HepG2 (cell line): ENCODE results near the gene DQX1. TPM values are rescaled to one million over a fixed set of nuclear protein-coding genes. Genes with fewer than 3 reads are reported as not detected.

Source experiments
- KAT7 ChIP-seq: IDR thresholded peaks from 2 replicates; pipeline ENCODE4 v1.6.1; 2018; ENCODE audit warnings: borderline replicate concordance, missing compliant biosample characterization
- KDM2A ChIP-seq: sonication (generic); formaldehyde crosslinking; IDR thresholded peaks from 2 replicates; pipeline ENCODE4 v1.4.0; 2020; ENCODE audit warnings: low read depth, missing genetic modification reagents, borderline replicate concordance
- NFE2L2 ChIP-seq: fragments of 150-350 bp; IDR thresholded peaks from 2 replicates; pipeline ENCODE4 v1.6.1; 2014; ENCODE audit warnings: low read length
- NFKBIZ ChIP-seq: IDR thresholded peaks from 2 replicates; pipeline ENCODE4 v1.6.1; 2018; ENCODE audit warnings: missing genetic modification reagents, missing compliant biosample characterization
- RFX5 ChIP-seq: IDR thresholded peaks from 2 replicates; pipeline ENCODE4 v1.6.1; 2011; ENCODE audit warnings: low read depth, low read length, improper control_type of control experiment
- SOX5 ChIP-seq: IDR thresholded peaks from 2 replicates; pipeline ENCODE4 v1.6.1; 2016; ENCODE audit warnings: borderline replicate concordance
- ZNF326 ChIP-seq: sonication (generic); formaldehyde crosslinking; IDR thresholded peaks from 2 replicates; pipeline ENCODE4 v1.4.0; 2020; ENCODE audit warnings: missing genetic modification reagents, borderline replicate concordance
- ZNF724P ChIP-seq: sonication (generic); formaldehyde crosslinking; IDR thresholded peaks from 2 replicates; pipeline ENCODE4 v1.8.0; 2022; ENCODE audit warnings: missing genetic modification reagents, borderline replicate concordance
- ZSCAN12 ChIP-seq: sonication (generic); formaldehyde crosslinking; IDR thresholded peaks from 2 replicates; pipeline ENCODE4 v1.9.0; 2021; ENCODE audit warnings: mild to moderate bottlenecking, missing genetic modification reagents
- polyA plus RNA-seq, 8 experiments: library from polyadenylated mRNA; depleted of rRNA in 3 of 8; stranded (reverse) in 7 of 8; unstranded in 1 of 8; fragments of >200 nt; fragmentation: Illumina TruSeq in 4 of 8; extraction: Trizol in 4 of 8; gene quantifications; 2 replicates each; pipeline versions ENCODE4 v1.2.1 to v1.2.3, GENCODE V29; 2011 to 2016; ENCODE audit warnings: low read depth in 4 of 8, missing spikeins in 1 of 8, mixed read lengths in 1 of 8; ENCODE audit not compliant: insufficient read depth in 1 of 8
- total RNA-seq, 5 experiments: library from RNA; depleted of rRNA; stranded (reverse); fragments of >200 nt; fragmentation: Illumina TruSeq; extraction: Trizol; gene quantifications; 2 replicates each; pipeline ENCODE4 v1.2.3, GENCODE V29; 2016; ENCODE audit warnings: low read depth in 1 of 5
- TF ChIP-seq, protein P1 (sequence below), 2 experiments: IDR thresholded peaks; 2 replicates each; pipeline ENCODE4 v1.6.1; 2011 to 2012; ENCODE audit warnings: low read length in 2 of 2, borderline replicate concordance in 1 of 2, low read depth in 1 of 2, mild to moderate bottlenecking in 1 of 2, moderate library complexity in 1 of 2
- TF ChIP-seq, protein P2 (sequence below): sonication (generic); formaldehyde crosslinking; IDR thresholded peaks from 2 replicates; pipeline ENCODE4 v1.5.0; 2020; ENCODE audit warnings: missing genetic modification reagents
- TF ChIP-seq, protein P3 (sequence below): sonication (generic); formaldehyde crosslinking; IDR thresholded peaks from 2 replicates; pipeline ENCODE4 v1.4.0; 2020; ENCODE audit warnings: low read depth, mild to moderate bottlenecking, missing genetic modification reagents
- TF ChIP-seq, protein P4 (sequence below): IDR thresholded peaks from 2 replicates; pipeline ENCODE4 v1.6.1; 2012; ENCODE audit warnings: low read depth, low read length, improper control_type of control experiment
- TF ChIP-seq, protein P5 (sequence below): sonication (generic); formaldehyde crosslinking; IDR thresholded peaks from 2 replicates; pipeline ENCODE4 v1.4.0; 2020; ENCODE audit warnings: mild to moderate bottlenecking, missing genetic modification reagents

The DQX1 gene
- total and polyA plus RNA-seq, 2 of the 13 experiments (the other 11 are each of a cell fraction or from before 2014, with no cell fraction given): 27.6 to 89.8 TPM

DNA sequence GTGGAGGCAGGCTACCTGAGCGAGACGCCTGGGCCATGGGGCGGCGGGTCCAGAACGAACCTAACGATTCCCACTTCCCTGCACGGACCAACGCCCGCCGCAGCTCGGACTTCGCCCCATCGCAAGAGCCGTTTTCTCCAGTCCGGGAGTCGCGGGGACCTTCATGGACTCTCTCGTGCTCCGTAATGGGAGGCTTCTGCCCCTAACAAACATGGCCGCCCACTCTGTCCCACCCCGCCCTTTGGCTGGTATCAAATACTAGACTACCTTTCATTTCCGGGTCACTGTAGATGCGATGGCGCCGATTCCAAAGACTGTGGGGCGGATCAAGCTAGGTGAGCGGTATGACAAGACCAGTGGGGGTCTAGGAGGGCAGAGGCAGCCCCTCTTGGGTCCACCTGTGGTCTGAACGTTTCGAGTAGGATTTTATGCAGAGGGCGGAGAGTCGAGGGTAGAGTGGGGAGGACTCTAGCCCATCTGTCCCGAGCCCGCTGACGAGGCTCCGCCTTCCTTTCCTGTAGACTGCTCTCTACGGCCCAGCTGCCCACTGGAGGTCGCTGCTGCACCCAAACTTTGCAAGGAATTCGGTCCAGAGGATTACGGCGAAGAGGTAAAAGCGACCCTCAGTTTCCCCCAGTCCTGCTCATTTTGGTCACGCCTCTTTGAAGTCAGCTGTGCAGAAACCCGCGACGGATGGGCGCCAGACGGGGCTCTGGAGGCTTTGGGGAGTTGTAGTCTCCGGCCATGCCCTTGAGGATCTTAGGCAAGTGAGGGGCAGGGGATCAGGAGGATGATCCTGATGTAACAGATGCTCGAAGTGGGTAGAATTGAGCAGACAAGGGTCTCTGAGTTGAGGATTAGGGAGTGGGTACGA, 43.0 kb downstream of the DQX1 start, which contains the start of the genes CCDC142 and TTC31 (continued):
- TF ChIP-seq, protein P1, sequence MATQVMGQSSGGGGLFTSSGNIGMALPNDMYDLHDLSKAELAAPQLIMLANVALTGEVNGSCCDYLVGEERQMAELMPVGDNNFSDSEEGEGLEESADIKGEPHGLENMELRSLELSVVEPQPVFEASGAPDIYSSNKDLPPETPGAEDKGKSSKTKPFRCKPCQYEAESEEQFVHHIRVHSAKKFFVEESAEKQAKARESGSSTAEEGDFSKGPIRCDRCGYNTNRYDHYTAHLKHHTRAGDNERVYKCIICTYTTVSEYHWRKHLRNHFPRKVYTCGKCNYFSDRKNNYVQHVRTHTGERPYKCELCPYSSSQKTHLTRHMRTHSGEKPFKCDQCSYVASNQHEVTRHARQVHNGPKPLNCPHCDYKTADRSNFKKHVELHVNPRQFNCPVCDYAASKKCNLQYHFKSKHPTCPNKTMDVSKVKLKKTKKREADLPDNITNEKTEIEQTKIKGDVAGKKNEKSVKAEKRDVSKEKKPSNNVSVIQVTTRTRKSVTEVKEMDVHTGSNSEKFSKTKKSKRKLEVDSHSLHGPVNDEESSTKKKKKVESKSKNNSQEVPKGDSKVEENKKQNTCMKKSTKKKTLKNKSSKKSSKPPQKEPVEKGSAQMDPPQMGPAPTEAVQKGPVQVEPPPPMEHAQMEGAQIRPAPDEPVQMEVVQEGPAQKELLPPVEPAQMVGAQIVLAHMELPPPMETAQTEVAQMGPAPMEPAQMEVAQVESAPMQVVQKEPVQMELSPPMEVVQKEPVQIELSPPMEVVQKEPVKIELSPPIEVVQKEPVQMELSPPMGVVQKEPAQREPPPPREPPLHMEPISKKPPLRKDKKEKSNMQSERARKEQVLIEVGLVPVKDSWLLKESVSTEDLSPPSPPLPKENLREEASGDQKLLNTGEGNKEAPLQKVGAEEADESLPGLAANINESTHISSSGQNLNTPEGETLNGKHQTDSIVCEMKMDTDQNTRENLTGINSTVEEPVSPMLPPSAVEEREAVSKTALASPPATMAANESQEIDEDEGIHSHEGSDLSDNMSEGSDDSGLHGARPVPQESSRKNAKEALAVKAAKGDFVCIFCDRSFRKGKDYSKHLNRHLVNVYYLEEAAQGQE (IDR thresholded peaks at IDR 0.05; ENCODE audit: borderline replicate concordance in 1 of 2, low read depth in 1 of 2, low read length in 2 of 2): peak in 1 of 2 experiments; percentile 62; a peak in 1 of 4 replicates
- peak; percentile 29 for TF ChIP-seq NFKBIZ (CRISPR knock-in tag)
- TF ChIP-seq RFX5: peak; percentile 13; the same call in 1 of the 2 replicates
- peak; percentile 96 for TF ChIP-seq KDM2A (CRISPR knock-in tag)
- 0 out of 2 replicates have a peak, but pooled peaks have one; percentile 1 for TF ChIP-seq NFE2L2
- TF ChIP-seq, protein P2, sequence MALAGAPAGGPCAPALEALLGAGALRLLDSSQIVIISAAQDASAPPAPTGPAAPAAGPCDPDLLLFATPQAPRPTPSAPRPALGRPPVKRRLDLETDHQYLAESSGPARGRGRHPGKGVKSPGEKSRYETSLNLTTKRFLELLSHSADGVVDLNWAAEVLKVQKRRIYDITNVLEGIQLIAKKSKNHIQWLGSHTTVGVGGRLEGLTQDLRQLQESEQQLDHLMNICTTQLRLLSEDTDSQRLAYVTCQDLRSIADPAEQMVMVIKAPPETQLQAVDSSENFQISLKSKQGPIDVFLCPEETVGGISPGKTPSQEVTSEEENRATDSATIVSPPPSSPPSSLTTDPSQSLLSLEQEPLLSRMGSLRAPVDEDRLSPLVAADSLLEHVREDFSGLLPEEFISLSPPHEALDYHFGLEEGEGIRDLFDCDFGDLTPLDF: peak; percentile 87
- TF ChIP-seq KAT7 (CRISPR knock-in tag): peak; percentile 93; the same call in 1 of the 2 replicates
- TF ChIP-seq, protein P3, sequence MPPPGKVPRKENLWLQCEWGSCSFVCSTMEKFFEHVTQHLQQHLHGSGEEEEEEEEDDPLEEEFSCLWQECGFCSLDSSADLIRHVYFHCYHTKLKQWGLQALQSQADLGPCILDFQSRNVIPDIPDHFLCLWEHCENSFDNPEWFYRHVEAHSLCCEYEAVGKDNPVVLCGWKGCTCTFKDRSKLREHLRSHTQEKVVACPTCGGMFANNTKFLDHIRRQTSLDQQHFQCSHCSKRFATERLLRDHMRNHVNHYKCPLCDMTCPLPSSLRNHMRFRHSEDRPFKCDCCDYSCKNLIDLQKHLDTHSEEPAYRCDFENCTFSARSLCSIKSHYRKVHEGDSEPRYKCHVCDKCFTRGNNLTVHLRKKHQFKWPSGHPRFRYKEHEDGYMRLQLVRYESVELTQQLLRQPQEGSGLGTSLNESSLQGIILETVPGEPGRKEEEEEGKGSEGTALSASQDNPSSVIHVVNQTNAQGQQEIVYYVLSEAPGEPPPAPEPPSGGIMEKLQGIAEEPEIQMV: peak; percentile 97; the same call in 1 of the 2 replicates
- TF ChIP-seq SOX5: peak; percentile 38; the same call in 1 of the 2 replicates
- TF ChIP-seq, protein P4, sequence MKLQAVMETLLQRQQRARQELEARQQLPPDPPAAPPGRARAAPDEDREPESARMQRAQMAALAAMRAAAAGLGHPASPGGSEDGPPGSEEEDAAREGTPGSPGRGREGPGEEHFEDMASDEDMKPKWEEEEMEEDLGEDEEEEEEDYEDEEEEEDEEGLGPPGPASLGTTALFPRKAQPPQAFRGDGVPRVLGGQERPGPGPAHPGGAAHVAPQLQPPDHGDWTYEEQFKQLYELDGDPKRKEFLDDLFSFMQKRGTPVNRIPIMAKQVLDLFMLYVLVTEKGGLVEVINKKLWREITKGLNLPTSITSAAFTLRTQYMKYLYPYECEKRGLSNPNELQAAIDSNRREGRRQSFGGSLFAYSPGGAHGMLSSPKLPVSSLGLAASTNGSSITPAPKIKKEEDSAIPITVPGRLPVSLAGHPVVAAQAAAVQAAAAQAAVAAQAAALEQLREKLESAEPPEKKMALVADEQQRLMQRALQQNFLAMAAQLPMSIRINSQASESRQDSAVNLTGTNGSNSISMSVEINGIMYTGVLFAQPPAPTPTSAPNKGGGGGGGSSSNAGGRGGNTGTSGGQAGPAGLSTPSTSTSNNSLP: peak; percentile 80
- TF ChIP-seq ZNF724P (CRISPR knock-in tag): peak; percentile 51
- TF ChIP-seq, protein P5, sequence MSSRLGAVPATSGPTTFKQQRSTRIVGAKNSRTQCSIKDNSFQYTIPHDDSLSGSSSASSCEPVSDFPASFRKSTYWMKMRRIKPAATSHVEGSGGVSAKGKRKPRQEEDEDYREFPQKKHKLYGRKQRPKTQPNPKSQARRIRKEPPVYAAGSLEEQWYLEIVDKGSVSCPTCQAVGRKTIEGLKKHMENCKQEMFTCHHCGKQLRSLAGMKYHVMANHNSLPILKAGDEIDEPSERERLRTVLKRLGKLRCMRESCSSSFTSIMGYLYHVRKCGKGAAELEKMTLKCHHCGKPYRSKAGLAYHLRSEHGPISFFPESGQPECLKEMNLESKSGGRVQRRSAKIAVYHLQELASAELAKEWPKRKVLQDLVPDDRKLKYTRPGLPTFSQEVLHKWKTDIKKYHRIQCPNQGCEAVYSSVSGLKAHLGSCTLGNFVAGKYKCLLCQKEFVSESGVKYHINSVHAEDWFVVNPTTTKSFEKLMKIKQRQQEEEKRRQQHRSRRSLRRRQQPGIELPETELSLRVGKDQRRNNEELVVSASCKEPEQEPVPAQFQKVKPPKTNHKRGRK (CRISPR knock-in tag): no peak
- no peak; the same call in 1 of the 2 replicates for TF ChIP-seq ZSCAN12 (CRISPR knock-in tag)
- no peak for TF ChIP-seq ZNF326 (CRISPR knock-in tag)
